Right ventricle myocardium superior (tissue), 1 donor: ENCODE results near the gene LRRFIP2. TPM values are rescaled to one million over a fixed set of nuclear protein-coding genes. Genes with fewer than 3 reads are reported as not detected.
"Not testable (repeated sequence)": the region's sequence is repeated elsewhere in the genome, so short reads cannot be mapped to it uniquely, and the experiment has no call there.

ENCODE experiments used
- ATAC-seq: fragments of 200-7000 bp; cut with Tn5 transposase; one replicate; pipeline ENCODE4 v1.9.1; 2020; ENCODE audit warnings: mild to moderate bottlenecking; ENCODE audit not compliant: poor library complexity
- DNase-seq: peaks from one replicate; pipeline ENCODE4 v3.0.0-alpha.2; 2020
- intact Hi-C: fragments of 100-400 bp; cut with DNase I; formaldehyde crosslinking; loops from one replicate; pipeline ENCODE4 v1.11.2; 2022
- total RNA-seq: library from RNA; stranded (reverse); fragmentation: NEBNext Ultra II Directional; extraction: Animal tissue kit (Norgen Biotek cat#: 25700); gene quantifications from one replicate; pipeline ENCODE4 v1.2.1, GENCODE V29; 2021
- donor health status: DM: no; HTN: yes; CAD: no; lungs with severe emphysema.

LRRFIP2 gene
- total RNA-seq, 1 donor from 2014 or later: 150 TPM

DNA sequence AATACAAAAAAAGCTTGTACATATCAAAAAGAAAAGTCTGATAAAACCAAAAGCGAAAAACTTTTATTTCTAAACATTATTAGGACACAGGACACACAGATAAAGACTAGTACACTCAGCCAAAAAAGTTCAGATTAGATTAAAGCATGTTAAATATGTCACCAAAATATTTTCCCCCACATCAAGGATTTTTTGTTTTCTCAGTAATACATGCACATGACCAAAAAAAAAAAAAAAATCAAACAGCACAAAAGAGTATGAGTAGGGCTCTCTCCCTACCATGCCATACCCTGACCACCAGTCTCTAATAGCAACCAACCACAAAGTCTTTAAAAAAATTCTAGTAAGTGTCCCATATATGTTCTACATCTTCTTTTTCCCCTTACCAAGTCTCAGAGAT, 77.4 kb downstream of the LRRFIP2 start:
- intact Hi-C loops: no loop called here
- ATAC-seq: peak; percentile 29
- no peak for DNase-seq

DNA sequence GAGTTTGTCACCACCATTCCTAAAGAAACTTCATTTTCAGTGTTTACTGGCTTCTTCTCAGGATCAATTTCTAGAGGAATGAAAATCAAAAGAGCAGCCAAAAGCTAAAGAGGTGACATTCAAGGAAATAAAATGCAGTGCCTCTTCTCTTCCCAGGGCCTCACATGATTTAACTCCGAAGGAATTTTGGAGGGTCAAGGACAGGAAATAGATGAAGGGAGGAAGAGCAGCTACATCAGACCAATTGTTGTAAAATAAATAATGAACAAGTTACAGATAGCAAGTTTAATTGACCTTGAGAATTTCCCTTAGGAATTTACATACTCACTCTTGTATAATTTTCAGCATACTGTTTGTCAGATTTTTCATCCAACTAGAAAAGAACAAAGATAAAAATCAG, 78.1 kb downstream of the LRRFIP2 start:
- DNase-seq: no peak
- intact Hi-C loops: no loop called here
- ATAC-seq: no peak

DNA sequence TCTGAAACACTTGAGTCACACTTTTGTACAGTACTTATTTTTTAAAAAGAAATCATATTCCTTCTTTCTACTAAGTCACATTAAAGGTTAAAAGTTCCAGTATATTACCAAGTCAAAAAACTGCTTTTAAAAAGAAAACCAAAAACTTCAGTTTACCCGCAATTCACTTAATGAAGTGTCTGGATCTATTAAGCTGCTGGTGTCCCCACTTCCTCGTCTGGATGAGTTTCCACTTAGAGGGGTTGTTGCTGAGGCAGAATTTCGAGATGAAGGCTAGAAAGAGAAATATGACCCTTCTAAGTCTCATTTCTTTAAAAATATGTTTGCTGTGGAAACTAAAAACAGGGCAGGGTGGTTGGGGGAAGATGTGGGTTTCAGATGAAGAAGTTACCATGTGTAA, 79.7 kb downstream of the LRRFIP2 start:
- intact Hi-C loops: no loop called here
- DNase-seq (no peak), ATAC-seq (no peak)

DNA sequence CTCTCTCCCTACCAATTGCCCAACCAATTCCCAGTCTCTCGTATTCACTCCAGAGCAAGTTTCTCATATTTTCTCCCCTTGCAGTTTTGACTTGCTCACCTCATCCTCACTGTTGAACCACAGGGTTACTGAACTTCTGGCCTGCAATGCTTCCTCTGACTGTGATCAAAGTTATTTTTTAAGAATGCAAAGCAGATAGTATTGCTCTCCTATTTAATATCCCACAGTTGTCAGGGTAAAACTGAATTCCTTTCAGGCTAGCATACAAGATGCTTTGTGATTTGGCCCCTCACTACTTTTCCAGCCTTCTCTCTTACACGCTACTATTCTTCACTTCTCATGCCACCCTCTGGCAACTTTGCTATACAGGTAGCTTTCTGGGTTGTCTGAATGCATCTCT, 80.9 kb downstream of the LRRFIP2 start:
- intact Hi-C loops: no loop called here
- ATAC-seq (no peak), DNase-seq (no peak)

DNA sequence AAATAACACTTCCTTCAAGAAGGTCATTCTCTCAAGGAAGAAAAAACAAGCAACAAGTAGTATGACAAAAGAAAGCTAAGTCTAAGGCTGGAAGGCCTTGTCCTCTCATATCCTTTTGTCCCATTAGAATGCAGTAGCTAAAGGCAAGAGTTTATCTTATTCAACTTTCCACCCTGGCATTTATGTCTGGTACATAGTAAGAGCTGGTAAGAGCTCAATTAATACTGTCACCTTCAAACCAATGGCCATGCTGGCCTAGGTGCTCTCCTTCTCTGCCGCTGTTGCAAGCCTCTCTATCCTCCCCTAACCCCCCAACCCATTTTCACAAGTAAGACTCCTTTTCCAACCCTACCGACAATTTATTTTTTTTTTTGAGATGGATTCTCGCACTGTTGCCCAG, 81.9 kb downstream of the LRRFIP2 start:
- DNase-seq (no peak), ATAC-seq (peak; percentile 25)
- intact Hi-C loops: no loop called here

DNA sequence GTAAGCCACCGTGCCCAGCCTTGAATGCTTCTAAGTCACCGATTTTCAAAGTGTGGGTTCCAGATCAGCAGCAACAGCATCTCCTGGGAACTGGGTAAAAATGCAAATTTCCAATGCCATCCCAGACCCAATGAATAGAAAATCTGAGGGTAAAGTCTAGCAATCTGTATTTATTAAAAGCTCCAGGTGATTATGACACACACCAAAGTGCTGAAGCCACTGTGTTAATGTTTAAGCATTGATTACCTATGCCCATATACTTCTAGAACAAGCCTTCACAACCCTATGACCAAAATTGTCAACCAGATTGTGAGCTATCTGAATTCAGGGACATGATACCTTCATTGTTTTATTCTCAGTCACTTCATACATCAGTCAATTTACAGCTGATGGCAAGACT, 86.5 kb downstream of the LRRFIP2 start:
- DNase-seq (no peak), ATAC-seq (no peak)
- intact Hi-C loops: no loop called here

DNA sequence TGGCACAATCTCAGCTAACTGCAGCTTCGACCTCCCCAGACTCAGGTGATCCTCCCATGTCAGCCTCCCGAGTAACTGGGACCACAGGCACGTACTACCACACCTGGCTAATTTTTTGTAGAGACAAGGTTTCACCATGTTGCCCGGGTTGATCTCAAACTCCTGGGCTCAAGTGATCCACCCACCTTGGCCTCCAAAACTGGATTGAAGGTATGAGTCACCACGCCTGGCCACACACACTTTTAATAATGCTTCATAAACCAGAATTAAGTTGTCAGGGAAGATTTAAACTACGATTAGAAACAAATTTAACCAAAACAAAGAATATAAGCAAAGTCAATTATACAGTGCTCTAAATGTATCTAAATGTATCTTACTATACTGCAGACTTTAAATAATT, 87.5 kb downstream of the LRRFIP2 start:
- DNase-seq (no peak), ATAC-seq (no peak)
- intact Hi-C loops: no loop called here

DNA sequence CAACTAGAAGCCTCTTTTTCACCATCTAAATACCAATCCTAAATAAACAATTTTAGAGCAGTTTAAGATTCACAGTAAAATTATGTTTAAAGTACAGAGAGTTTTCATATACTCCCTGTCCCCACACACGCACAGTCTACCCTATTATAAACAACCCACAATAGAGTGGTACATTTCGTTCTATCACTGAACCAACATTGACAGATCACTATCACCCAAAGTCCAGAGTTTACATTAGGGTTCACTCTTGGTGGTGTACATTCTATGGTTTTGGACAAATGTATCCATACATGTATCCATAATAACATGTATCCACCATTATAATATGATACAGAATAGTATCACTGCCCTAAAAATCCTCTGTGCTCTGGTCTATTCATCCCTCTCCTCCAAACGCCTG, 92.1 kb downstream of the LRRFIP2 start:
- no peak for ATAC-seq
- intact Hi-C loops: no loop called here

DNA sequence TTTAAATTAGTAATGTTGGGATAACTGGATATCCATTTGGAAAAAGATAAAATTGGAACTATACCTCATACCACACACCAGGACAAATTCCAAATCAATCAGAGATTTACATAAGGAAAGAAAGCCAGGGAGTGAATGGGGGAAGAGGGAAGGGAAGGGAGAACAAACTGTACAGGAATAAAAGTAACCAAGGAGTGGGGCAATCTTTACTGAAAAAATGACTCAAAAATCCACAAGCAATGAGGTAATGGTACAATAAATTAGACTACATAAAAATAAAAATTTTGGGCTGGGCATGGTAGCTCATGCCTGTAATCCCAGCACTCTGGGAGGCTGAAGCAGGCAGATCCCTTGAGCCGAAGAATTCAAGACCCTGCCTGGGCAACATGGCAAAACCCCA, 98.4 kb downstream of the LRRFIP2 start:
- ATAC-seq: no peak
- intact Hi-C loops: no loop called here
- no peak for DNase-seq

More for the DNA sequence above, 92.1 kb downstream of the LRRFIP2 start:
- no peak for DNase-seq

DNA sequence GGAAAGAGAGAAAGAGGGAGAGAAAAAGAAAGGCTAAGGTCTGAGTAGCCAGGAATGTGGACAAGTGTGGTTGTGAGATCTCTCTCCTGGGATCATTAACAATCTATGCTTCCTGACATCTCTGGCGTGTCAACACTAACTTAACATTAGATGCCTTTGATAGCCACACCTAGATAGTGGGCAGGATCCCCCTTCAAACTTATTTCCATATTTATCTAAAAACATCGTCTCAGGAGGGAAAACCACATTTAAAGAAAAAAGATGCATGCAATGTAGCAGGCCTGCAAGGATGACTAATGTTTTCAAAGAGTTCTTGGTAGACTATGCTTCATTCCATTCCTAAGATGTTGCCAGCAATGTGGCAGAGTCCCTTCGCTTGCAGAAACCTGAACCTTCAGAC, 100.2 kb downstream of the LRRFIP2 start:
- ATAC-seq: no peak
- DNase-seq: no peak
- intact Hi-C loops: no loop called here

DNA sequence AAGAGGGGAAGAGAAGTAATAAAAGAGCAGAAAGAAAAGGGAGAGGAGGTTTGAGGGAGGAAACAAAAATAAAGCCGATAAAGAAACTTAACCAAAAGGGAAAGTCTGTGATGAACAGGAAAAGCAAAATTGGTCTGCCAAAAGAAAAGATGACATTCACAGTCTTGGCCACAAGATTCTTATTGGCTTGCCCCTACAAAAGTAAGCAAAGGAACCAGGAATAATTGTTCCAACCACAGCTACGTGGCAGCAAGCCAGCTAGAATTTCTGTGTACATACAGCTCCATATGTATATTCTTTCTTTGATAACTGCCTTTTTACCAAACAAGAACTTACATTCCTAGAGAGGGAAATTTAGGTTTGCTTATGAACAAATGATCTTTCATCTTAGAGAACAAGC, 101.5 kb downstream of the LRRFIP2 start:
- intact Hi-C loops: no loop called here
- no peak for DNase-seq

DNA sequence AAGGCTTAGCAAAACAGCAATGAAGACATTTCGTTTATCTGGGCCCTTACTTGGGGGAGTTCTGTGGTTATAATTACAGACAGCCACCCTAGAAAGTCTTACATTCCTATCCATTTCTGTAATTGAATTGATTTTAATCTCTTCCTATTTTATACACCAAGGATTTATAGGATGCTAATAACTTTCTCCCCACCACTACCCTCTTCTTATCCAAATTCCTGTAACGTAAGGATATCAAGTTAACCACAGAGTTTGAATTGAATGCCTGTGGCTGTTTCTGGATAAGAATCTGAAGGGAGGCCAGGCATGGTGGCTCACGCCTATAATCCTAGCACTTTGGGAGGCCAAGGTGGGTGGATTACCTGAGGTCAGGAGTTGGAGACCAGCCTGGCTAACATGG, 102.5 kb downstream of the LRRFIP2 start:
- ATAC-seq (no peak), DNase-seq (no peak)
- intact Hi-C loops: no loop called here

More for the DNA sequence above, 101.5 kb downstream of the LRRFIP2 start:
- ATAC-seq: no peak

DNA sequence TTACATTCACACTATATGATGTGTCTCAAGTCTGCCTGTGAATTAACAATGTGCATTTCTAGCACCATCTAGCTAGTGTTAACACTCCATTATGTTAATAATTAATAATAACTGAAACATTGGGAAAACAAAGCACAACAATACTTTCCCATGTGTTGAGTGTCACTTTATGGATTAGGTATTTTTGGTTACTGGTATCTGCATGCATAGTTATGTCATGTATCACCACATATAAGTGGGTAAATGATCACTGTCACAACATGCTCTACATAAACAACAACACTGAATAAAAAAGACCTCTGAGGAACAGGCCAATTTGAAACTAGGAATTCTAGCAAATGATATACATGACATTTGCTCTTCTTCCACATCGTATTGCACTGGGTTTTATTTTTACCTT, 106.4 kb downstream of the LRRFIP2 start:
- ATAC-seq (no peak), DNase-seq (no peak)
- intact Hi-C loops: no loop called here

DNA sequence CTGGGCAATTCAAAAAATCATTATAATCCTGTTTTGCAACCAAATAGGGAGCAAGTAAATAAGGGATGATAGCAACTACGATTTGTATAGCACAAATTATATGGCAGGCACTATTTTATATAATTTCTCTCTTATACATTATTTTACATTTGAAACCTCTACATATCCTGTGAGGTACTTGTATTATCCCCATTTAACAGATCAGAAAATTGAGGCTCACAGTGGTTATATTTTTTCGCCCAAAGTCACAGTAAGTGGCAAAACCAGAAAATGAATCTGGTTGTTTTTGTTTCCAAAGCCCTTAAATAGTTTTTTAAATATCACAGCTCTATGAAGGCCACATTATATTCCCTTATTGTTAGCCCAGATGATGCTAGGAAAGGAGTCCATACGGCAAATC, 106.8 kb downstream of the LRRFIP2 start:
- ATAC-seq (no peak), DNase-seq (no peak)
- intact Hi-C loops: no loop called here

DNA sequence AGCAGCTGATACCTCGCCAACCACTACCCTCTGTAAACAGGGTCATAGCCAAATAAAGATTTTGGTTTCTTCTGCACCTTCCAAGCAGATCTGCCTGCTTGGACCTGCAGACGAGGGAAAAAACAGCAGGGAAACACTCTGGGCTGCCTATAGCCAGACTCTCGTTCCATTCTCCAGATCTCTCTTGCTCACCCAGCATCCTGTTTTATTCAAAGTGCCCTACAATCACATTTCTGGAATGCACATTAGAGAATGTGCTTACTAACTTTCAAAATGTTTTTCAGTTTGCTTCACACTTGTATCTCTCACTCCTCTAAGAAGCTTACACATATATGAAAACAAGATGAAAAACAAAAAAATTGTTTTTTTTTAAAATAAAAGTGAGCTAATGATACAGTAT, 109.6 kb downstream of the LRRFIP2 start:
- ATAC-seq (no peak), DNase-seq (no peak)
- intact Hi-C loops: no loop called here

DNA sequence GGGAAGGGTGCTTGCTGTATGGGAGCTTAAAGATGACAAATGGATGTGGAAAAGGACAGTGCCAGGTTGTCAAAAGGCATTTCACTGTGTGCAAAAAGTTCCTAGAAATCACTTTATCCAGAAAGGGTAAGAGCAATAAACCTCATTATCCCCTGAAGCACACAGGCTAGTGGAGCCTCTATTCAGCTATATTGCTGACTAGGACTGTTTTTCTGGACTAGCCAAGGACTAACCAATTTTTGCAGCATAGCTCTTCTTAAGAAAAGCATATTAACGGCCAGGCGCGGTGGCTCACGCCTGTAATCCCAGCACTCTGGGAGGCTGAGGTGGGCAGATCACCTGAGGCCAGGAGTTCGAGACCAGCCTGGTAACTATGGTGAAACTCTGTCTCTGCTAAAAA, 116.3 kb downstream of the LRRFIP2 start:
- intact Hi-C loops: no loop called here
- ATAC-seq (no peak), DNase-seq (no peak)

DNA sequence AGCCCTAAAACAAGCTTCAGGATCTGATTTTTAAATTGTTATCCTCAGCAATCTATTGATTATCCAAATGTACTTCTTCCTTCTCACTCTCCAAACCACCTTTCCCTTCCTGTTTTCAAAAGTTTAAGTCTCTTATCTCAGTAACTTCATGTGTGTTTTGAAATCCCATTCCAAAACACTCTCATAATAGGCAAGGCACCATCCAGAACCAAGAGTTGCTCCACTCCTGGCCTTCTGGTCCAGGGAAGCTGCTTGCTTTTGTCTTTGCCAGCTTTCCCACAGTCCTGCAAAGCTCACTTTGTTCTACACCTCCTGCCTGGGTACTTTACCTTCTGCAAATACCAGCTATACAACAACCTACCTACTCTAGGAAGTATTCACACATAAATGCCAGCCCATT, 117.6 kb downstream of the LRRFIP2 start:
- intact Hi-C loops: no loop called here
- ATAC-seq (no peak), DNase-seq (no peak)

DNA sequence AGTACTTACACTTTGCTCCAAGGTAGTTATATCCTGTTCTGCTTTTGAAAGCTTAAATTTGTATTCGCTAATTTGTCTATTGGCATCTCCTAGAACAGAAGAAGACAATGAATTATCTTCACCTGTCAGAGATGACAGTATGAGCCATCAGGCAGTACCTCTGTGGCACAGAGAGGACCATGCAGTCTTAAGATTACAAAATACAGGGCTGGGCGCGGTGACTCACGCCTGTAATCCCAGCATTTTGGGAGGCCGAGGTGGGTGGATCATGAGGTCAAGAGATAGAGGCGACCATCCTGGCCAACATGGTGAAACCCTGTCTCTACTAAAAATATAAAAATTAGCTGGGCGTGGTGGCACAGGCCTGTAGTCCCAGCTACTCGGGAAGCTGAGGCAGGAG, 119.3 kb downstream of the LRRFIP2 start:
- DNase-seq, ATAC-seq, intact Hi-C loops: not testable (repeated sequence)

DNA sequence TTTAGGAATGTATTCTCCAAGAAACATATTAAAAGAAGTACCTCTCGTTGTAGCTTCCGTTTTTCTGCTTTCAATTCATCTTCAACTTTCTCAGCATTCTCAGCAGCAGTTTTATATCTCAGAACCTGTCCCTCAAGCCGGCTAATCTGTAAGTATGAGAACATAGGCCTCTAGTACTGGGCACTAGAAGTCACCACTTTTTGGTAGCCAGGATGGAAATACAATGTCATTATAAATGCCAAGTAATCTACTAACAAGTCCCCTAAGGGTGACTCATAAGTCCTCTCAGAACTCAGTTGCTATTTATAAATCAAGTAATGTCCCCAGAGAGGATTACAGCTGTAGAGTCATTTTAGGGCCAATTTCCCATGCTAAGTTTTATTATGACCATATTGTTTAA, 120.0 kb downstream of the LRRFIP2 start:
- ATAC-seq (peak; percentile 87), DNase-seq (no peak)
- intact Hi-C loops: no loop called here

DNA sequence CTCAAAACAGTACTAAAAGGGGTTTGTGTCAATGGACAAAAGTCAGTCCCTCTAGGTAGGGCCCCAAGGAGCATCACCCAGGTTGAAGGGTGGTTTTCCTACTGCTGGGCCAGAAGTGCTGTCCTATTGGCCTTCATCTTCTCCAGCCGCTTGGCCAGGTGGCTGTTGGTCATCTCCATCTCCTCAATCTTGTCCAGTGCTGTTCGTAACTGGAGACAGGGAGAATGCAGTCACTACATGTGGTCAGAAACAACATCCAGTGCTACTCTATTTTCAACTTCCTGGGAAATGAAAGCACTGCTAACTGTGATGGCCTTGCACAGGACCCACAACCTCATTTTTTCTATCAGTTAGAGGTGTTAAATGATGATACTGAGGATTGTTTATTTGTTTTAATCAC, 120.6 kb downstream of the LRRFIP2 start:
- no peak for DNase-seq
- ATAC-seq: peak; percentile 3
- intact Hi-C loops: no loop called here

DNA sequence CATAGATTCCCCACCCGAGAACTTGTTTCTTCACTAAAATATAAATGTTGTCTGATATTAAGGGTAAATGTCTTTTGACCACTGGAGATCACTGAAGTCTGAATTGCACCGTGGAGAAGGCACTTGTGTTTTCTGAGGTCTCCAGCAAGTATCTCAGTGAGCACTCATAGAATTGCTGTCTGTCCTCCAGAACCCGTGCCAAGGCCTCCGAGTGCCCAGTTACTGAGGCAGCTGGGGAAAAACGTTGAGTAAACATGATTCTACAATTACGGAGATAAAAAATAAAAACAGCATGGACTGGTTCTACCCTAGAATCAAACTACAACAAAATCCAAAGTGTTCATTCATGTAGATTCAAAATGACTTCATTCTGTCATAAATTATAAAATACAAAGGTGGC, 121.0 kb downstream of the LRRFIP2 start:
- intact Hi-C loops: no loop called here
- DNase-seq (no peak), ATAC-seq (peak; percentile 30)

DNA sequence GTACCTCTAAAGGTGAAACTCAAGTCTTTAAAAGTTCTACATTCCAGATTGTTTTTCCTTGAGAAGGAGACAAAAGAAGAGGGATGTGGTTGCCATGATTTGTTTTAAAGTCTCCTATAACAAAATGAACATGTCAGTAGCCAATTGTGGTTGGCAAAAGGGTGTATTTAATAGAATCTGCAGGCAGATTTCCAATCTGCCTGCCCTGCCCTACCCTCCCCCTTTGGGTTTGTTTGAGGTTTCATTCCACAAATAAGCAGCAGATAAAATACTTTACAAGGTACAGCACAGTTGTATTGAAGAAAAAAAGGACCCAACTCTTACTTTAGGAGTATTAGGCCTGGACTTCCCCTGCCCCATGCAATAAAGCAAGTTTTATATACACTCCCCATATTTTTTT, 121.5 kb downstream of the LRRFIP2 start:
- ATAC-seq: peak; percentile 48
- DNase-seq: no peak
- intact Hi-C loops: no loop called here
